ENCODE measurements around the gene TXLNG. TPM values are rescaled to one million over a fixed set of nuclear protein-coding genes. Genes with fewer than 3 reads are reported as not detected.
A peak's percentile ranks its signal among the peaks of the same experiment; 100 is the strongest.

The TXLNG gene
- total RNA-seq, 1 donor: 13.9 TPM

GRCh38 chrX:16825264-16826035 lies 39.2 kb downstream of the TXLNG start:
- no peak overlapping the region for H3K4me3 ChIP-seq (ENCODE audit: low read depth, low read length)
- DNase-seq (ENCODE audit: low read depth): peak; percentile 49
- no peak for TF ChIP-seq CTCF (IDR thresholded peaks at IDR 0.05; ENCODE audit: insufficient read depth, low read length)

- H3K4me3 ChIP-seq (ENCODE audit: low read depth, low read length): no peak overlapping the region
- TF ChIP-seq CTCF (IDR thresholded peaks at IDR 0.05; ENCODE audit: insufficient read depth, low read length): peak; percentile 57
- DNase-seq (ENCODE audit: low read depth): peak; percentile 77
Observed at GRCh38 chrX:16826207-16826606, 39.9 kb downstream of the TXLNG start.

- DNase-seq (ENCODE audit: low read depth): peak; percentile 56
- TF ChIP-seq CTCF (IDR thresholded peaks at IDR 0.05; ENCODE audit: insufficient read depth, low read length): no peak
- no peak overlapping the region for H3K4me3 ChIP-seq (ENCODE audit: low read depth, low read length)
Observed at GRCh38 chrX:16827225-16827624, 41.0 kb downstream of the TXLNG start.

- no peak for TF ChIP-seq CTCF (IDR thresholded peaks at IDR 0.05; ENCODE audit: insufficient read depth, low read length)
- no peak overlapping the region for H3K4me3 ChIP-seq (ENCODE audit: low read depth, low read length)
- peak; percentile 96 for DNase-seq (ENCODE audit: low read depth)
Observed at GRCh38 chrX:16828124-16828908, 42.0 kb downstream of the TXLNG start.

GRCh38 chrX:16832301-16832700 lies 46.0 kb downstream of the TXLNG start:
- TF ChIP-seq CTCF (IDR thresholded peaks at IDR 0.05; ENCODE audit: insufficient read depth, low read length): no peak
- no peak overlapping the region for H3K4me3 ChIP-seq (ENCODE audit: low read depth, low read length)
- DNase-seq (ENCODE audit: low read depth): no peak

GRCh38 chrX:16834806-16835205 lies 48.5 kb downstream of the TXLNG start:
- no peak for TF ChIP-seq CTCF (IDR thresholded peaks at IDR 0.05; ENCODE audit: insufficient read depth, low read length)
- no peak for DNase-seq (ENCODE audit: low read depth)

More at GRCh38 chrX:16834806-16835205, 48.5 kb downstream of the TXLNG start:
- no peak overlapping the region for H3K4me3 ChIP-seq (ENCODE audit: low read depth, low read length)

All from fibroblast of the aortic adventitia (primary cell).